GM12801 (cell line): ENCODE results near the gene PRH2.

Source experiments
- TF ChIP-seq, protein P1 (sequence below): IDR thresholded peaks from one replicate; pipeline ENCODE4 v1.5.1; 2011; ENCODE audit warnings: control low read depth; ENCODE audit not compliant: insufficient read length; ENCODE audit errors: extremely low read depth

The PRH2 gene

DNA sequence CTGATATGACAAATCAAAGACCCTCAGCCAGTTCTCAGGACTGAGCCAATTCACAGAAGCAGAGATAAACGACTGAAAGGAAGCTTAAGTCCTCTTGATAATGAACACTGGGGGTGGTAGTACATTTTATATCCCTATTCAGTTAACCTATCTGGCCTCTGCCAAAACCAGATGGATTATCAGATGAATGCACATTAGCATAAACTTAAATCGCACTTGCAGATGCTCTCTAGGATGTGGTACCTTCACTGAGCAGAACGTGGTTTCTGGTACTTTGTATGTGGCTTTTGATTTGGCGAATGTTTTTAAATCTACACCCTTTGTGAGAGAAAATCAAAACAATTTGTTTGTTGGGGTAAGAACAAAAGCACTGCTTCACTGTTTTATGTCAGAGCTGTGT is 31.2 kb downstream of the PRH2 start:
- TF ChIP-seq, protein P1, sequence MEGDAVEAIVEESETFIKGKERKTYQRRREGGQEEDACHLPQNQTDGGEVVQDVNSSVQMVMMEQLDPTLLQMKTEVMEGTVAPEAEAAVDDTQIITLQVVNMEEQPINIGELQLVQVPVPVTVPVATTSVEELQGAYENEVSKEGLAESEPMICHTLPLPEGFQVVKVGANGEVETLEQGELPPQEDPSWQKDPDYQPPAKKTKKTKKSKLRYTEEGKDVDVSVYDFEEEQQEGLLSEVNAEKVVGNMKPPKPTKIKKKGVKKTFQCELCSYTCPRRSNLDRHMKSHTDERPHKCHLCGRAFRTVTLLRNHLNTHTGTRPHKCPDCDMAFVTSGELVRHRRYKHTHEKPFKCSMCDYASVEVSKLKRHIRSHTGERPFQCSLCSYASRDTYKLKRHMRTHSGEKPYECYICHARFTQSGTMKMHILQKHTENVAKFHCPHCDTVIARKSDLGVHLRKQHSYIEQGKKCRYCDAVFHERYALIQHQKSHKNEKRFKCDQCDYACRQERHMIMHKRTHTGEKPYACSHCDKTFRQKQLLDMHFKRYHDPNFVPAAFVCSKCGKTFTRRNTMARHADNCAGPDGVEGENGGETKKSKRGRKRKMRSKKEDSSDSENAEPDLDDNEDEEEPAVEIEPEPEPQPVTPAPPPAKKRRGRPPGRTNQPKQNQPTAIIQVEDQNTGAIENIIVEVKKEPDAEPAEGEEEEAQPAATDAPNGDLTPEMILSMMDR, result no peak

DNA sequence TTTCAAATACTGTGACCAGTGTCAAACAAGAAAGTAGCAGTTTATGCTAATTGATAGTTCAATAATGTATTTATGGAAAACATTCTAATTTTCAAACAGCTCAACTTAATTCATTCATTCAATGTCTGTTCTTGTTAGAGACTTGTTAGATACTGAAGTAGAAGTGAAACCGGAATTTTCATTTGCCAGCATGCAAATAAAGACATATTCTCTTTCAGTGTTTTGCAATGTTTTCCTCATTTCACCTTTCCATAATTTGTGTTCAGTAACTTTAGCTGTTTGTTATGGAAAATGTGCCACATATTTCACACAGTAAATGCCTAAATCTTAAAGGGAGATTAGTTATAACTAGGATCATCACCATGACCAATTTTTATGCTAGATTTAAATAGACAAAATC is 36.4 kb downstream of the PRH2 start:
- TF ChIP-seq, protein P1, result no peak

DNA sequence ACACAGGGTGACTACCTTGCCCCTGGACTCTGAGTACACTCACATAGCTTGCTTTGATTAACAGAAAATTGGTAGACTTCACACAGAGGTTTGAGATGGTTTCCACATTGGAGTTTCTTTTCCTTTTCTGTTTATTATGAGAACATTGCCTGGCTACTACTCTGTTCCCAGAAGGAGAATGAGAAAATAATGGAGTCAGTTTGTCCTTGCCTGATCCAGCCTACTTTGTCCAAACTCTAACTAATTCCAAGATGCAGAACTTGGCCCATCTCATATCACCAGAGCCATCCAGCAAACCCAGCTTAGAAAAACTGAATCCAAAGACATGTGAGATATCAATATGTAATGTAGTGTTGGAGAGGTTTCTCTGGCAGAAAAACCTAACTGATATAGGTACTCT is 37.3 kb downstream of the PRH2 start:
- TF ChIP-seq, protein P1, result no peak

DNA sequence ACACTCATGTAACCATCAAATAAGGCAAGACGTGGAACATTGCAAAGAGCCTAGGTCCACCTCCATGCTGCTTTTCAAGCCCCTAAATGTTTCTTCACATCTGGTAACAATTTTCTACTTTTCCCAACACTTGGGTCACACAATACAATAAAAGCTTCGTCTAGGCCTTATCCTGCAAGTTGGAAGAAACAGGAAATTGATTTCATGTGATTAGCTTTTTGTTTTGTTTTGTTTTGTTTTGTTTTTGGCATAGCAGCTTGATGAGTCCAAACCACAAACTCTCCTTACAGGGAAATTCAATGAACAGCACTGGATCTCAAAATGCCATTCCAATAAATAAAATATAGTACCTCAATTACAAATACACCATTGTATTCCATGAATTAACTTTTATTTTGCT is 38.4 kb downstream of the PRH2 start:
- TF ChIP-seq, protein P1, result no peak

DNA sequence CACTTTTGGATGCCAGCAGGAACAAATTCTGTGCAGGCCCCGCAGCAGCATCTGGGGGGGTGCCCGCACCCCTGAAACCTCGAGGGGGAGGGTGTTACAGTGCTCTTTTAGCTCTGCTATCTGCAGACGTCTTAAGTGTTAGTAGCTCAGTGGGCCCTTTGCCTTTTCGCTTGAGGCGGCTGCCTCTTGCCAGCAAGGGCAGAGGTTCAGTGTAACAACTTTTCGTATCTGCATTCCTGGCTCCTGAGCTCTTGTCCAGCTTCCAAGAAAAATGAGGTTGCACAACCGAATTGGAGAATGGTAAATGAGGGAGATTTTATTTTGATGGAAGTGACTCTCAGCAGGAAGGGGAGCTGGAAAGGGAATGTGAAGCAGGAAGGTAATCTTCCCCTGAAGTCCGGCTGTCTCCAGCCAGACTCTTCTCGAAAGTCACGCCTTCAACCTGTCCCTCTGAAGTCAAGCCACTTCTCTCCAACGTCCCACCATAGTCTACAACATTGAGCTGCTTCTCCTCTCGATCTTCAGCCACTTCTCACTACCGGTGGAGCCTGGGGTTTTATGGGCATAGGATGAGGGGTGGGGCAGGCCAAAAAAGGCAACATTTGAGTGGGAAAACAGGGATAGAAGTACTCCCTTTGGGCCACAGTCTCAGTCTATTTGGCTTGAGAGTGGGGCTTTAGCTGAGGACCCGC is 39.9 kb downstream of the PRH2 start:
- TF ChIP-seq, protein P1, result no peak

DNA sequence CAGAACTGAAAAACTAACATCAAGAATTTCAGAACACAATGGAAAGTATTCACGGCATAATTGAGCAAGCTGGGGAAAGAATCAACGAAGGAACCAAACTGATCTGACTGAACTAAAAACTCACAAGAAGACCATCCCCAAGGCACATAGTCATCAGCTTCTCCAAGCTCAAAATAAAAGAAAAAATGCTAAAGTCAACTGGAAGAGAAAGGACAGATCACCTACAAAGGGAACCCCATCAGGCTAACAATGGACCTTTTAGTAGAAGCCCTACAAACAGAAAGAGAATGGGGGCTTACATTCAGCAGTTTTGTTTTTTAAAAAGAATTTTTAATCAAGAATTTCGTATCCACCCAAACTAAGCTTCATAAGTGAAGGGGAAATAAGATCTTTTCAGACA is 45.9 kb downstream of the PRH2 start:
- TF ChIP-seq, protein P1, result no peak

DNA sequence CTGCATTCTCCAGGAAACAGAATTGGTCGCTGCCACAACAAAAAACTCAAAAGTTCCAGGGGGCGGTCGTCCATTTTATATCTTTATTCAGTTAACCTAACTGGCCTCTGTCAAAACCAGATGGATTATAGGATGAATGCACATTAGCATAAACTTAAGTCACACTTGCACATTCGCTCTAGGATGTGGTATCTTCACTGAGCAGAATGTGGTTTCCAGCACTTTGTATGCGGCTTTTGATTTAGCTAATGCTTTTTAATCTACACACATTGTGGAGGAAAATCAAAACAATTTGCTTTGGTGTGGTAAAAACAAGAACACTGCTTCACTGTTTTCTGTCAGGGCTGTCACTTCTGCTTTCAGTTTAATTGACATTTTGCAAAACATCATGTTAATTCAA is 53.2 kb downstream of the PRH2 start:
- TF ChIP-seq, protein P1, result no peak
